A673 (cell line): ENCODE data around the gene MPDZ.

Experiments used
- EZH2 ChIP-seq: fragments of 200-600 bp; sonication (generic); IDR thresholded peaks from 2 replicates; pipeline ENCODE4 v1.6.1; 2017; ENCODE audit warnings: borderline replicate concordance, low read depth, mild to moderate bottlenecking, mixed read lengths, antibody characterized with exemption, low read length; ENCODE audit not compliant: poor library complexity, severe bottlenecking
- TF ChIP-seq, protein P1 (sequence below): fragments of 300-800, 200-600 bp; sonication (generic); conservative IDR thresholded peaks from 2 replicates; pipeline ENCODE4 v1.5.1; 2017; ENCODE audit warnings: low read depth, mild to moderate bottlenecking, antibody characterized with exemption, low read length, moderate library complexity, mixed read lengths

DNA sequence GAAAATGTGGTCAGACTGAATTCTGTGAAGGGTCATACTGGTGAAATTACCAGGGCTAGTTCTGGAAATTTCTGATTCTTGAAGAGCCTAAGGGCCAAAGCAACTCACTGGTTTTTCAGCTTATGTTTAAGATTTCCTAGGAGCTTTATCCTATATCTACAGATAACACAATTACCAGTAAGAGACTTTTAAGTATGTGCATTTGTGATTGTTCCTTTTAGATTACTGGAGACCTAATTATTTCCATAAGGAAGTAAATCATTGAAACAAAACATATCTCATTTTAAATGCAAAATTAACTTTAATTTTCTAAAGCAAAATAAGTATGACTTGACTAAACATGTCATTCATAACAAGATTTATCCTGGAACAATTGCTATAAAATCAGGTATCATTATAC, 134.2 kb downstream of the MPDZ start:
- TF ChIP-seq, protein P1, sequence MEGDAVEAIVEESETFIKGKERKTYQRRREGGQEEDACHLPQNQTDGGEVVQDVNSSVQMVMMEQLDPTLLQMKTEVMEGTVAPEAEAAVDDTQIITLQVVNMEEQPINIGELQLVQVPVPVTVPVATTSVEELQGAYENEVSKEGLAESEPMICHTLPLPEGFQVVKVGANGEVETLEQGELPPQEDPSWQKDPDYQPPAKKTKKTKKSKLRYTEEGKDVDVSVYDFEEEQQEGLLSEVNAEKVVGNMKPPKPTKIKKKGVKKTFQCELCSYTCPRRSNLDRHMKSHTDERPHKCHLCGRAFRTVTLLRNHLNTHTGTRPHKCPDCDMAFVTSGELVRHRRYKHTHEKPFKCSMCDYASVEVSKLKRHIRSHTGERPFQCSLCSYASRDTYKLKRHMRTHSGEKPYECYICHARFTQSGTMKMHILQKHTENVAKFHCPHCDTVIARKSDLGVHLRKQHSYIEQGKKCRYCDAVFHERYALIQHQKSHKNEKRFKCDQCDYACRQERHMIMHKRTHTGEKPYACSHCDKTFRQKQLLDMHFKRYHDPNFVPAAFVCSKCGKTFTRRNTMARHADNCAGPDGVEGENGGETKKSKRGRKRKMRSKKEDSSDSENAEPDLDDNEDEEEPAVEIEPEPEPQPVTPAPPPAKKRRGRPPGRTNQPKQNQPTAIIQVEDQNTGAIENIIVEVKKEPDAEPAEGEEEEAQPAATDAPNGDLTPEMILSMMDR, result no peak
- TF ChIP-seq EZH2, result no peak
